Measurements from ENCODE around the gene PURB.
"Not testable (repeated sequence)": the region's sequence is repeated elsewhere in the genome, so short reads cannot be mapped to it uniquely, and the experiment has no call there.

PURB gene

GRCh38 chr7:44885394-44886317 lies at the start of gene PURB:
Gene PURB (minus strand): TSS chr7:44885530. CDS start chr7:44885348, 182 bp downstream.
- peak; percentile 92 for DNase-seq (ENCODE audit: low read depth)

- no peak for DNase-seq (ENCODE audit: low read depth)
Observed at GRCh38 chr7:44935016-44935415, 49.7 kb upstream of the PURB start.

GRCh38 chr7:44934510-44934909 lies 49.2 kb upstream of the PURB start:
- not testable (repeated sequence) for DNase-seq (ENCODE audit: low read depth)

- DNase-seq (ENCODE audit: low read depth): no peak
Observed at GRCh38 chr7:44930921-44931320, 45.6 kb upstream of the PURB start.

- DNase-seq (ENCODE audit: low read depth): no peak
Observed at GRCh38 chr7:44922351-44922694, 37.0 kb upstream of the PURB start.

GRCh38 chr7:44921607-44922350 lies 36.4 kb upstream of the PURB start:
- peak; percentile 97 for DNase-seq (ENCODE audit: low read depth)

GRCh38 chr7:44920119-44920518 lies 34.8 kb upstream of the PURB start:
- no peak for DNase-seq (ENCODE audit: low read depth)

- DNase-seq (ENCODE audit: low read depth): no peak
Observed at GRCh38 chr7:44918029-44918428, 32.7 kb upstream of the PURB start.

- DNase-seq (ENCODE audit: low read depth): no peak
Observed at GRCh38 chr7:44917465-44917864, 32.1 kb upstream of the PURB start.

- DNase-seq (ENCODE audit: low read depth): peak; percentile 23
Observed at GRCh38 chr7:44914992-44915607, 29.8 kb upstream of the PURB start.

GRCh38 chr7:44912775-44913347 lies 27.5 kb upstream of the PURB start:
- no peak for DNase-seq (ENCODE audit: low read depth)

GRCh38 chr7:44911911-44912310 lies 26.6 kb upstream of the PURB start:
- no peak for DNase-seq (ENCODE audit: low read depth)

GRCh38 chr7:44909596-44910389 lies 24.5 kb upstream of the PURB start:
- DNase-seq (ENCODE audit: low read depth): no peak

- no peak for DNase-seq (ENCODE audit: low read depth)
Observed at GRCh38 chr7:44906965-44907364, 21.6 kb upstream of the PURB start.

- no peak for DNase-seq (ENCODE audit: low read depth)
Observed at GRCh38 chr7:44905002-44905635, 19.8 kb upstream of the PURB start.

- no peak for DNase-seq (ENCODE audit: low read depth)
Observed at GRCh38 chr7:44899443-44899842, 14.1 kb upstream of the PURB start.

- no peak for DNase-seq (ENCODE audit: low read depth)
Observed at GRCh38 chr7:44898039-44898438, 12.7 kb upstream of the PURB start.

GRCh38 chr7:44897309-44897708 lies 12.0 kb upstream of the PURB start:
- DNase-seq (ENCODE audit: low read depth): no peak

- DNase-seq (ENCODE audit: low read depth): no peak
Observed at GRCh38 chr7:44894888-44895580, 9.7 kb upstream of the PURB start.

GRCh38 chr7:44893710-44894234 lies 8.4 kb upstream of the PURB start:
- DNase-seq (ENCODE audit: low read depth): no peak

All from stimulated activated CD8-positive, alpha-beta memory T cell treated with anti-CD3 and anti-CD28 coated beads, Interleukin-15, amount 100 ng/mL, for 1 hour (primary cell).